ENCODE results near the gene CTRB2. TPM values are rescaled to one million over a fixed set of nuclear protein-coding genes. Genes with fewer than 3 reads are reported as not detected.
"Not testable (repeated sequence)": the region's sequence is repeated elsewhere in the genome, so short reads cannot be mapped to it uniquely, and the experiment has no call there.

Gene CTRB2
- total RNA-seq, 1 experiment from 2014 or later, result not detected

- peaks cover 4% of the 10 kb centered on the region for H3K36me3 ChIP-seq (replicated peaks; ENCODE audit: control insufficient read depth, insufficient read depth, low read length)
- peak; percentile 73 for DNase-seq
- H3K27me3 ChIP-seq (ENCODE audit: control insufficient read depth, insufficient read depth, low read length), result no peaks in the 10 kb centered on the region
- H3K4me3 ChIP-seq (ENCODE audit: insufficient read depth, low read depth, low read length), result no peak overlapping the region
Observed at GRCh38 chr16:75225092-75225491, 18.1 kb upstream of the CTRB2 start.

- Histone ChIP-seq H3K27me3 (ENCODE audit: control insufficient read depth, insufficient read depth, low read length) (no peaks in the 10 kb centered on the region), H3K4me3 (ENCODE audit: insufficient read depth, low read depth, low read length) (no peak overlapping the region), H3K36me3 (replicated peaks; ENCODE audit: control insufficient read depth, insufficient read depth, low read length) (peaks cover 2% of the 10 kb centered on the region)
- DNase-seq, result peak; percentile 74
Observed at GRCh38 chr16:75224306-75225082, 17.5 kb upstream of the CTRB2 start.

GRCh38 chr16:75223129-75223528, 16.2 kb upstream of the CTRB2 start:
- H3K27me3 ChIP-seq (ENCODE audit: control insufficient read depth, insufficient read depth, low read length); H3K36me3 ChIP-seq (replicated peaks; ENCODE audit: control insufficient read depth, insufficient read depth, low read length); DNase-seq; H3K4me3 ChIP-seq (ENCODE audit: insufficient read depth, low read depth, low read length): not testable (repeated sequence)

- H3K36me3 ChIP-seq (replicated peaks; ENCODE audit: control insufficient read depth, insufficient read depth, low read length), result no peaks in the 10 kb centered on the region
- no peak overlapping the region for H3K4me3 ChIP-seq (ENCODE audit: insufficient read depth, low read depth, low read length)
- no peaks in the 10 kb centered on the region for H3K27me3 ChIP-seq (ENCODE audit: control insufficient read depth, insufficient read depth, low read length)
- DNase-seq, result peak; percentile 56
Observed at GRCh38 chr16:75222271-75222783, 15.4 kb upstream of the CTRB2 start.

GRCh38 chr16:75219838-75220237, 12.9 kb upstream of the CTRB2 start:
- no peak overlapping the region for H3K4me3 ChIP-seq (ENCODE audit: insufficient read depth, low read depth, low read length)
- H3K36me3 ChIP-seq (replicated peaks; ENCODE audit: control insufficient read depth, insufficient read depth, low read length), result no peaks in the 10 kb centered on the region
- no peak for DNase-seq
- no peaks in the 10 kb centered on the region for H3K27me3 ChIP-seq (ENCODE audit: control insufficient read depth, insufficient read depth, low read length)

- Histone ChIP-seq H3K27me3 (ENCODE audit: control insufficient read depth, insufficient read depth, low read length) (no peaks in the 10 kb centered on the region), H3K36me3 (replicated peaks; ENCODE audit: control insufficient read depth, insufficient read depth, low read length) (no peaks in the 10 kb centered on the region), H3K4me3 (ENCODE audit: insufficient read depth, low read depth, low read length) (no peak overlapping the region)
- no peak for DNase-seq
Observed at GRCh38 chr16:75219088-75219487, 12.1 kb upstream of the CTRB2 start.

GRCh38 chr16:75218256-75219076, 11.5 kb upstream of the CTRB2 start, which contains the start of gene CTRB1:
CTRB1 (plus strand) TSS chr16:75218988; CDS start chr16:75219008, 20 bp downstream.
- DNase-seq, result peak; percentile 46
- no peak within 1 kb of the TSS for H3K4me3 ChIP-seq (ENCODE audit: insufficient read depth, low read depth, low read length)
- H3K36me3 ChIP-seq (replicated peaks; ENCODE audit: control insufficient read depth, insufficient read depth, low read length), result no peaks in the 10 kb centered on the region
- H3K27me3 ChIP-seq (ENCODE audit: control insufficient read depth, insufficient read depth, low read length), result no peaks in the 10 kb centered on the region

GRCh38 chr16:75217389-75217851, 10.5 kb upstream of the CTRB2 start:
- Histone ChIP-seq H3K27me3 (ENCODE audit: control insufficient read depth, insufficient read depth, low read length) (no peaks in the 10 kb centered on the region), H3K4me3 (ENCODE audit: insufficient read depth, low read depth, low read length) (no peak overlapping the region), H3K36me3 (replicated peaks; ENCODE audit: control insufficient read depth, insufficient read depth, low read length) (no peaks in the 10 kb centered on the region)
- no peak for DNase-seq

GRCh38 chr16:75216576-75216975, 9.6 kb upstream of the CTRB2 start:
- no peaks in the 10 kb centered on the region for H3K27me3 ChIP-seq (ENCODE audit: control insufficient read depth, insufficient read depth, low read length)
- DNase-seq, result no peak
- no peaks in the 10 kb centered on the region for H3K36me3 ChIP-seq (replicated peaks; ENCODE audit: control insufficient read depth, insufficient read depth, low read length)
- no peak overlapping the region for H3K4me3 ChIP-seq (ENCODE audit: insufficient read depth, low read depth, low read length)

- no peak for DNase-seq
- no peaks in the 10 kb centered on the region for H3K27me3 ChIP-seq (ENCODE audit: control insufficient read depth, insufficient read depth, low read length)
- no peak overlapping the region for H3K4me3 ChIP-seq (ENCODE audit: insufficient read depth, low read depth, low read length)
- no peaks in the 10 kb centered on the region for H3K36me3 ChIP-seq (replicated peaks; ENCODE audit: control insufficient read depth, insufficient read depth, low read length)
Observed at GRCh38 chr16:75216127-75216526, 9.2 kb upstream of the CTRB2 start.

- H3K4me3 ChIP-seq (ENCODE audit: insufficient read depth, low read depth, low read length); H3K36me3 ChIP-seq (replicated peaks; ENCODE audit: control insufficient read depth, insufficient read depth, low read length); H3K27me3 ChIP-seq (ENCODE audit: control insufficient read depth, insufficient read depth, low read length); DNase-seq: not testable (repeated sequence)
Observed at GRCh38 chr16:75211286-75211685, 4.3 kb upstream of the CTRB2 start.

- DNase-seq, result no peak
- no peak overlapping the region for H3K4me3 ChIP-seq (ENCODE audit: insufficient read depth, low read depth, low read length)
- no peaks in the 10 kb centered on the region for H3K36me3 ChIP-seq (replicated peaks; ENCODE audit: control insufficient read depth, insufficient read depth, low read length)
- no peaks in the 10 kb centered on the region for H3K27me3 ChIP-seq (ENCODE audit: control insufficient read depth, insufficient read depth, low read length)
Observed at GRCh38 chr16:75209944-75210343, 3.0 kb upstream of the CTRB2 start.

GRCh38 chr16:75209514-75209913, 2.6 kb upstream of the CTRB2 start:
- H3K4me3 ChIP-seq (ENCODE audit: insufficient read depth, low read depth, low read length); H3K36me3 ChIP-seq (replicated peaks; ENCODE audit: control insufficient read depth, insufficient read depth, low read length); H3K27me3 ChIP-seq (ENCODE audit: control insufficient read depth, insufficient read depth, low read length); DNase-seq: not testable (repeated sequence)

- DNase-seq, result peak; percentile 71
Observed at GRCh38 chr16:75208861-75209505, 2.0 kb upstream of the CTRB2 start.

More at GRCh38 chr16:75208861-75209505, 2.0 kb upstream of the CTRB2 start:
- Histone ChIP-seq H3K36me3 (replicated peaks; ENCODE audit: control insufficient read depth, insufficient read depth, low read length) (no peaks in the 10 kb centered on the region), H3K27me3 (ENCODE audit: control insufficient read depth, insufficient read depth, low read length) (no peaks in the 10 kb centered on the region), H3K4me3 (ENCODE audit: insufficient read depth, low read depth, low read length) (no peak overlapping the region)

Measured in H7 (cell line).